Endothelial cell of umbilical vein (primary cell): ENCODE data around the gene TENT4B.

Source experiments
- EZH2 ChIP-seq: IDR thresholded peaks from 2 replicates; pipeline ENCODE4 v1.6.1; 2012; ENCODE audit warnings: borderline replicate concordance, low read depth, mild to moderate bottlenecking, moderate library complexity, low read length, inconsistent platforms; ENCODE audit not compliant: severe bottlenecking
- FOS ChIP-seq: IDR thresholded peaks from 2 replicates; pipeline ENCODE4 v1.6.1; 2011; ENCODE audit warnings: mild to moderate bottlenecking, low read length, moderate library complexity, borderline replicate concordance; ENCODE audit not compliant: insufficient read depth
- JUN ChIP-seq: IDR thresholded peaks from 2 replicates; pipeline ENCODE4 v1.6.1; 2011; ENCODE audit warnings: borderline replicate concordance, low read depth; ENCODE audit not compliant: insufficient read length, insufficient read depth
- MYC ChIP-seq: IDR thresholded peaks from one replicate; pipeline ENCODE4 v1.6.1; 2011; ENCODE audit warnings: mild to moderate bottlenecking, low read depth, low read length
- POLR2A ChIP-seq: IDR thresholded peaks from 2 replicates; pipeline ENCODE4 v1.6.1; 2012; ENCODE audit warnings: low read depth, mild to moderate bottlenecking, control low read depth, low read length
- POLR2AphosphoS5 ChIP-seq: IDR thresholded peaks from 2 replicates; pipeline ENCODE4 v1.6.1; 2012; ENCODE audit warnings: low read depth, mild to moderate bottlenecking, control low read depth, low read length, moderate library complexity; ENCODE audit not compliant: insufficient read depth
- TF ChIP-seq, protein P1 (sequence below), 2 donors: IDR thresholded peaks; 1 replicate in 1 of 2; 2 replicates in 1 of 2; pipeline ENCODE4 v1.5.1; 2011; ENCODE audit warnings: low read length in 2 of 2, mild to moderate bottlenecking in 2 of 2, moderate library complexity in 2 of 2, control low read depth in 1 of 2, inconsistent platforms in 1 of 2, low read depth in 1 of 2; ENCODE audit not compliant: insufficient read depth in 1 of 2; ENCODE audit errors: extremely low read depth in 1 of 2
- TF ChIP-seq, protein P2 (sequence below): IDR thresholded peaks from 2 replicates; pipeline ENCODE4 v1.6.1; 2011; ENCODE audit not compliant: insufficient read depth, insufficient read length

DNA sequence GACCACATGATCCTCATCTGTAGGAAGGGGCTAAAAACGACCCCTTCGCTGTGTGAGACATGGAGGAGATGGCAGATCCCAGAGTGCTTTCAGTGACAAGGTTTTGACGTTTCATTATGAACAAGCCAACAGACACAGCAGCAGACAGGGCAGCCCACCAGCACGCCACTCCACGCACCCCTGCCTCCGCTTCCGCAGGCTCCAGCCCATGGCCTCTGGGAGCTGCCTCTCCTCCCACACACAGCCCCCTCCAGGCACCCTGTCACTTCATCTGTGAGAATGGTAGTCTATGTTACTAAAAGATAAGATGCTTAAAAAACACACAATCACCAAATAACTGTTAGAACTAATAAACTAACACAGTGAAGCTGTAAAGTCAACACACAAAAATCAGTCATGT, 101.0 kb downstream of the TENT4B start:
- TF ChIP-seq, protein P1, sequence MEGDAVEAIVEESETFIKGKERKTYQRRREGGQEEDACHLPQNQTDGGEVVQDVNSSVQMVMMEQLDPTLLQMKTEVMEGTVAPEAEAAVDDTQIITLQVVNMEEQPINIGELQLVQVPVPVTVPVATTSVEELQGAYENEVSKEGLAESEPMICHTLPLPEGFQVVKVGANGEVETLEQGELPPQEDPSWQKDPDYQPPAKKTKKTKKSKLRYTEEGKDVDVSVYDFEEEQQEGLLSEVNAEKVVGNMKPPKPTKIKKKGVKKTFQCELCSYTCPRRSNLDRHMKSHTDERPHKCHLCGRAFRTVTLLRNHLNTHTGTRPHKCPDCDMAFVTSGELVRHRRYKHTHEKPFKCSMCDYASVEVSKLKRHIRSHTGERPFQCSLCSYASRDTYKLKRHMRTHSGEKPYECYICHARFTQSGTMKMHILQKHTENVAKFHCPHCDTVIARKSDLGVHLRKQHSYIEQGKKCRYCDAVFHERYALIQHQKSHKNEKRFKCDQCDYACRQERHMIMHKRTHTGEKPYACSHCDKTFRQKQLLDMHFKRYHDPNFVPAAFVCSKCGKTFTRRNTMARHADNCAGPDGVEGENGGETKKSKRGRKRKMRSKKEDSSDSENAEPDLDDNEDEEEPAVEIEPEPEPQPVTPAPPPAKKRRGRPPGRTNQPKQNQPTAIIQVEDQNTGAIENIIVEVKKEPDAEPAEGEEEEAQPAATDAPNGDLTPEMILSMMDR (IDR thresholded peaks at IDR 0.05; ENCODE audit: extremely low read depth in 1 of 2, insufficient read depth in 1 of 2, low read depth in 1 of 2, low read length in 2 of 2): no peak
- TF ChIP-seq EZH2 (no peak), POLR2A (no peak), JUN (no peak), FOS (no peak), POLR2AphosphoS5 (no peak), MYC (no peak)
- TF ChIP-seq, protein P2, sequence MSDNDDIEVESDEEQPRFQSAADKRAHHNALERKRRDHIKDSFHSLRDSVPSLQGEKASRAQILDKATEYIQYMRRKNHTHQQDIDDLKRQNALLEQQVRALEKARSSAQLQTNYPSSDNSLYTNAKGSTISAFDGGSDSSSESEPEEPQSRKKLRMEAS: no peak
